ENCODE results near the gene PDHB.

- TF ChIP-seq CTCF (IDR thresholded peaks at IDR 0.05; ENCODE audit: low read length): no peak
- no peak for TF ChIP-seq EZH2 (IDR thresholded peaks at IDR 0.05; ENCODE audit: borderline replicate concordance, low read length)
Measured at GRCh38 chr3:58463942-58464271, 30.3 kb upstream of the PDHB start.

Measured in OCI-LY1 (cell line).